DND-41 (cell line): ENCODE data around the gene SLC8A3.

Source experiments
- CTCF ChIP-seq: IDR thresholded peaks from 2 replicates; pipeline ENCODE4 v1.5.1; 2012; ENCODE audit warnings: borderline replicate concordance, low read length, moderate library complexity, mild to moderate bottlenecking; ENCODE audit not compliant: poor library complexity, severe bottlenecking; ENCODE audit errors: extremely low read depth
- EZH2 ChIP-seq: IDR thresholded peaks from 3 replicates; pipeline ENCODE4 v1.6.1; 2012; ENCODE audit warnings: borderline replicate concordance, low read depth, mild to moderate bottlenecking, moderate library complexity, low read length, inconsistent platforms; ENCODE audit not compliant: severe bottlenecking

GRCh38 chr14:70188322-70188658 is 461 bp downstream of the SLC8A3 start:
- no peak for TF ChIP-seq CTCF
- TF ChIP-seq EZH2: no peak
